ENCODE data around the gene HES2. TPM values are rescaled to one million over a fixed set of nuclear protein-coding genes. Genes with fewer than 3 reads are reported as not detected.

HES2 gene
- total and polyA plus RNA-seq, 5 donors from 2014 or later: not detected

- Histone ChIP-seq H3K4me3 (ENCODE audit: low read depth, low read length) (peak within 1 kb of the TSS; percentile 56), H3K27me3 (ENCODE audit: control insufficient read depth, insufficient read depth, low read length) (no peaks in the 10 kb centered on the region), H3K4me1 (ENCODE audit: control insufficient read depth, insufficient read depth, low read length, poor library complexity, severe bottlenecking) (peaks cover 27% of the 10 kb centered on the region), H3K9me3 (ENCODE audit: control insufficient read depth in 2 of 2, low read length in 2 of 2) (no peaks in the 10 kb centered on the region), H3K36me3 (ENCODE audit: control insufficient read depth, insufficient read depth, low read length) (no peaks in the 10 kb centered on the region), H3K27ac (ENCODE audit: insufficient read depth, low read length, poor library complexity, severe bottlenecking) (peak within 1 kb of the TSS; percentile 88)
- Mint-ChIP-seq H3K36me3 (no peaks in the 10 kb centered on the region), H3K4me3 (peak within 1 kb of the TSS; percentile 91 to 95 (median 93)), H3K27me3 (no peaks in the 10 kb centered on the region), H3K27ac (peak within 1 kb of the TSS; percentile 92 to 94 (median 92)), H3K4me1 (peaks cover 6 to 34% (median 16%) of the 10 kb centered on the region in 4 donors), H3K9me3 (no peaks in the 10 kb centered on the region)
- ATAC-seq (ENCODE audit: low read depth in 2 of 2): peak; percentile 87 to 90
- DNase-seq: peak; percentile 86 to 93 (median 91)
Observed at GRCh38 chr1:6393400-6394187, 26.1 kb downstream of the HES2 start, which contains the start of gene ACOT7. Gene ACOT7 (minus strand): TSS chr1:6393767. CDS start chr1:6393399, 368 bp downstream.

GRCh38 chr1:6392809-6393399, 26.8 kb downstream of the HES2 start:
- DNase-seq (no peak), ATAC-seq (ENCODE audit: low read depth in 2 of 2) (no peak)
- no peaks in the 10 kb centered on the region for H3K36me3 ChIP-seq (ENCODE audit: control insufficient read depth, insufficient read depth, low read length)
- Mint-ChIP-seq H3K9me3 (no peaks in the 10 kb centered on the region), H3K4me1 (peaks cover 6 to 34% (median 15%) of the 10 kb centered on the region in 4 donors), H3K36me3 (no peaks in the 10 kb centered on the region), H3K27me3 (no peaks in the 10 kb centered on the region), H3K4me3 (peak overlapping the region; percentile 85 to 95 (median 92)), H3K27ac (peak overlapping the region in 2 of 3 donors; percentile 75 to 84)
- H3K27me3 ChIP-seq (ENCODE audit: control insufficient read depth, insufficient read depth, low read length): no peaks in the 10 kb centered on the region
- H3K4me1 ChIP-seq (ENCODE audit: control insufficient read depth, insufficient read depth, low read length, poor library complexity, severe bottlenecking): peaks cover 27% of the 10 kb centered on the region
- H3K4me3 ChIP-seq (ENCODE audit: low read depth, low read length): no peak overlapping the region
- H3K9me3 ChIP-seq (ENCODE audit: control insufficient read depth in 2 of 2, low read length in 2 of 2): no peaks in the 10 kb centered on the region
- no peak overlapping the region for H3K27ac ChIP-seq (ENCODE audit: insufficient read depth, low read length, poor library complexity, severe bottlenecking)

GRCh38 chr1:6391951-6392808, 27.5 kb downstream of the HES2 start:
- H3K27ac ChIP-seq (ENCODE audit: insufficient read depth, low read length, poor library complexity, severe bottlenecking): no peak overlapping the region
- H3K36me3 Mint-ChIP-seq: no peaks in the 10 kb centered on the region
- peaks cover 27% of the 10 kb centered on the region for H3K4me1 ChIP-seq (ENCODE audit: control insufficient read depth, insufficient read depth, low read length, poor library complexity, severe bottlenecking)
- H3K4me3 ChIP-seq (ENCODE audit: low read depth, low read length): peak overlapping the region; percentile 10
- H3K4me1 Mint-ChIP-seq: peaks cover 6 to 34% (median 13%) of the 10 kb centered on the region in 4 donors
- no peaks in the 10 kb centered on the region for H3K9me3 Mint-ChIP-seq
- no peaks in the 10 kb centered on the region for H3K9me3 ChIP-seq (ENCODE audit: control insufficient read depth in 2 of 2, low read length in 2 of 2)
- DNase-seq (peak in 1 of 3 donors; percentile 27), ATAC-seq (ENCODE audit: low read depth in 2 of 2) (no peak)
- no peaks in the 10 kb centered on the region for H3K27me3 Mint-ChIP-seq
- peak overlapping the region in 2 of 3 donors; percentile 75 to 79 for H3K27ac Mint-ChIP-seq
- peak overlapping the region; percentile 66 to 92 (median 80) for H3K4me3 Mint-ChIP-seq
- no peaks in the 10 kb centered on the region for H3K36me3 ChIP-seq (ENCODE audit: control insufficient read depth, insufficient read depth, low read length)
- H3K27me3 ChIP-seq (ENCODE audit: control insufficient read depth, insufficient read depth, low read length): no peaks in the 10 kb centered on the region

GRCh38 chr1:6389971-6390370, 29.7 kb downstream of the HES2 start:
- Mint-ChIP-seq H3K4me1 (peaks cover 6 to 26% (median 8%) of the 10 kb centered on the region in 4 donors), H3K36me3 (no peaks in the 10 kb centered on the region), H3K27ac (peak overlapping the region in 1 of 3 donors; percentile 36), H3K9me3 (no peaks in the 10 kb centered on the region), H3K4me3 (peak overlapping the region in 1 of 4 donors; percentile 35), H3K27me3 (no peaks in the 10 kb centered on the region)
- Histone ChIP-seq H3K9me3 (ENCODE audit: control insufficient read depth in 2 of 2, low read length in 2 of 2) (no peaks in the 10 kb centered on the region), H3K36me3 (ENCODE audit: control insufficient read depth, insufficient read depth, low read length) (no peaks in the 10 kb centered on the region), H3K27ac (ENCODE audit: insufficient read depth, low read length, poor library complexity, severe bottlenecking) (no peak overlapping the region), H3K27me3 (ENCODE audit: control insufficient read depth, insufficient read depth, low read length) (no peaks in the 10 kb centered on the region), H3K4me1 (ENCODE audit: control insufficient read depth, insufficient read depth, low read length, poor library complexity, severe bottlenecking) (peaks cover 25% of the 10 kb centered on the region), H3K4me3 (ENCODE audit: low read depth, low read length) (no peak overlapping the region)
- ATAC-seq (ENCODE audit: low read depth in 2 of 2) (no peak), DNase-seq (no peak)

- H3K36me3 Mint-ChIP-seq: peaks cover 3% of the 10 kb centered on the region
- peaks cover 0 to 5% (median 1%) of the 10 kb centered on the region in 4 donors for H3K4me1 Mint-ChIP-seq
- Histone ChIP-seq H3K9me3 (ENCODE audit: control insufficient read depth in 2 of 2, low read length in 2 of 2) (peaks cover 0 to 4% of the 10 kb centered on the region in 2 experiments), H3K4me1 (ENCODE audit: control insufficient read depth, insufficient read depth, low read length, poor library complexity, severe bottlenecking) (no peaks in the 10 kb centered on the region), H3K4me3 (ENCODE audit: low read depth, low read length) (no peak overlapping the region), H3K27ac (ENCODE audit: insufficient read depth, low read length, poor library complexity, severe bottlenecking) (no peak overlapping the region), H3K27me3 (ENCODE audit: control insufficient read depth, insufficient read depth, low read length) (no peaks in the 10 kb centered on the region), H3K36me3 (ENCODE audit: control insufficient read depth, insufficient read depth, low read length) (no peaks in the 10 kb centered on the region)
- no peak overlapping the region for H3K27ac Mint-ChIP-seq
- H3K9me3 Mint-ChIP-seq: no peaks in the 10 kb centered on the region
- no peaks in the 10 kb centered on the region for H3K27me3 Mint-ChIP-seq
- ATAC-seq (ENCODE audit: low read depth in 2 of 2) (no peak), DNase-seq (no peak)
- peak overlapping the region in 2 of 4 donors; percentile 22 to 40 for H3K4me3 Mint-ChIP-seq
Observed at GRCh38 chr1:6386371-6386949, 33.3 kb downstream of the HES2 start.

GRCh38 chr1:6385488-6386191, 34.1 kb downstream of the HES2 start:
- Mint-ChIP-seq H3K36me3 (peaks cover 3% of the 10 kb centered on the region), H3K4me1 (peaks cover 0 to 3% (median 1%) of the 10 kb centered on the region in 4 donors)

More at GRCh38 chr1:6385488-6386191, 34.1 kb downstream of the HES2 start:
- H3K27me3 ChIP-seq (ENCODE audit: control insufficient read depth, insufficient read depth, low read length): no peaks in the 10 kb centered on the region
- no peaks in the 10 kb centered on the region for H3K4me1 ChIP-seq (ENCODE audit: control insufficient read depth, insufficient read depth, low read length, poor library complexity, severe bottlenecking)
- no peaks in the 10 kb centered on the region for H3K27me3 Mint-ChIP-seq
- no peak overlapping the region for H3K4me3 ChIP-seq (ENCODE audit: low read depth, low read length)
- ATAC-seq (ENCODE audit: low read depth in 2 of 2) (no peak), DNase-seq (no peak)
- H3K36me3 ChIP-seq (ENCODE audit: control insufficient read depth, insufficient read depth, low read length): no peaks in the 10 kb centered on the region
- H3K27ac Mint-ChIP-seq: no peak overlapping the region
- H3K4me3 Mint-ChIP-seq: peak overlapping the region in 1 of 4 donors; percentile 47
- H3K27ac ChIP-seq (ENCODE audit: insufficient read depth, low read length, poor library complexity, severe bottlenecking): no peak overlapping the region
- peaks cover 0 to 4% of the 10 kb centered on the region in 2 experiments for H3K9me3 ChIP-seq (ENCODE audit: control insufficient read depth in 2 of 2, low read length in 2 of 2)
- H3K9me3 Mint-ChIP-seq: no peaks in the 10 kb centered on the region
